ENCODE measurements around the gene CDC42BPB.
"Not testable (repeated sequence)": the region's sequence is repeated elsewhere in the genome, so short reads cannot be mapped to it uniquely, and the experiment has no call there.

The CDC42BPB gene

DNA sequence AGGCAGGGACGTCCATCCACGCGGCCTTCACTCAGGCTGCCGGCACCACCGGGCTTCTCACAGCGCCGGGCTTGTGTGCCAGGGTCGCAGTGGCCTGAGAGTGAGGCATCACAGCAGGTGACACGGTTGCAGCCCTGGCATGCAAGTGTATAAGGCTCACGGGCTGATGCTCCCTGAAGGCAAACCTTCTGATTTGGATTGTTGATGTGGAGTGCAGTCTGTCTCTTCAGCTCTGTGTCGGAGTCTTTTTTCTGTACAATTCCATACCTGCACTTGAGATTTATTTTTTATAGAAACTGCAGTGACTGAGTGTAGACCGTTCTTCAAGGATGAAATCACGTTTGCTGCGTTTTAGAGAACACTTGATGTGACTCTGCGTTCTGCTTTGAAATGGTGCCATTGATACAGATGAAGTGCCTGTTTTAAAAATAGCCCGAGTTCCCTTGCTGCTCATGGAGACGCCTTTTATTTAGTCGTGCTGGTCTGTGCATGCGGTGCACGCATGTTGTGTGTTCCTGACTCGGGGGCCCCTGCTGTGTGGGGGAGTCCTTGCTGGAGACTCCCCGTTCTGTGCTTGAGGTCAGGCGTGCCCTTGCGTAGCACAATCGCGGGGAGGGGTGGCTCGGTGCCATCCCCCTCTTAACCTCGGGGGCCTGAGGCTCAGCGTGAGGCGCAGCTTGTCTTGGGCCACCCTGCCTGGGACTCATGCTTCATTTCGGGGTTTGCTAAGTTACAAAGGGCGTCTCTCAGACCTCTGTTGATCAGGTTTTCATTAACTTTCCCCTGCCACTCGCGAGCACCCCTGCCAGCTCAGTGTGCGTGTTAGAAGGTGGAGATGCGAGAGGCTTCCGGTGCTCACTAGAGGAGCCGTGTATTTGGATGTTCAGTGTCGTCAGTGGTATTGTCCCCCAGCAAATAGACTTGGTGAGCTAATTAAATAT, 156.4 kb downstream of the CDC42BPB start:
- Histone ChIP-seq H3K27ac (ENCODE audit: low read length) (no peak overlapping the region), H3K4me3 (ENCODE audit: low read length) (no peak overlapping the region), H3K4me1 (ENCODE audit: control insufficient read depth, insufficient read depth, low read length) (no peaks in the 10 kb centered on the region), H3K36me3 (ENCODE audit: control insufficient read depth, insufficient read depth, low read length) (peaks cover 4% of the 10 kb centered on the region; the same call in 1 of the 2 replicates), H3K9me3 (ENCODE audit: control insufficient read depth, insufficient read depth, low read length) (no peaks in the 10 kb centered on the region), H3K27me3 (ENCODE audit: control insufficient read depth, insufficient read depth, low read length) (no peaks in the 10 kb centered on the region)
- DNase-seq (ENCODE audit: low read depth, low spot score) = no peak
- WGBS (ENCODE audit: insufficient coverage, insufficient read length) = no CpG with 5 or more reads among the region's 39 CpGs

DNA sequence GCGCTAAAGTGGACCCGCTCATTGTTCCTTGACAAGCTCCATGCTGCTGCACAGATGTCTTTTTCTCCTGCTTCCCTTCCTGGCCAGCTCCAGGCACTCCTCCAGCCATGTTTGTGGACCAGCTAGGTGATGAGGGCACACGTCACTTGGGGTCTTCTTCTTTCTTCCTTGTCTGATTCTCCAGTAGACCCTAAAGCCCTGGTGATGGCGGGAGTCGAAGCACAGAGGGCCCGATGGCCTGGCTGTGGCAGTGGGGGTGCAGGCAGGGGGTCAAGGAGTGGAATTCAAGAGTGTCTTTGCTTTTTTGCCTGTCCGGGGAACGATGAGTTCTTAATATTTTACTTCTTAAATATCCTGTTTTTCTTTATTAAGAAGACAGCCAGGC, 157.8 kb downstream of the CDC42BPB start:
- Histone ChIP-seq H3K4me1 (ENCODE audit: control insufficient read depth, insufficient read depth, low read length) (no peaks in the 10 kb centered on the region), H3K4me3 (ENCODE audit: low read length) (no peak overlapping the region), H3K36me3 (ENCODE audit: control insufficient read depth, insufficient read depth, low read length) (no peaks in the 10 kb centered on the region), H3K27me3 (ENCODE audit: control insufficient read depth, insufficient read depth, low read length) (no peaks in the 10 kb centered on the region), H3K9me3 (ENCODE audit: control insufficient read depth, insufficient read depth, low read length) (no peaks in the 10 kb centered on the region), H3K27ac (ENCODE audit: low read length) (no peak overlapping the region)
- WGBS (ENCODE audit: insufficient coverage, insufficient read length) = no CpG with 5 or more reads among the region's 8 CpGs
- DNase-seq (ENCODE audit: low read depth, low spot score) = no peak

DNA sequence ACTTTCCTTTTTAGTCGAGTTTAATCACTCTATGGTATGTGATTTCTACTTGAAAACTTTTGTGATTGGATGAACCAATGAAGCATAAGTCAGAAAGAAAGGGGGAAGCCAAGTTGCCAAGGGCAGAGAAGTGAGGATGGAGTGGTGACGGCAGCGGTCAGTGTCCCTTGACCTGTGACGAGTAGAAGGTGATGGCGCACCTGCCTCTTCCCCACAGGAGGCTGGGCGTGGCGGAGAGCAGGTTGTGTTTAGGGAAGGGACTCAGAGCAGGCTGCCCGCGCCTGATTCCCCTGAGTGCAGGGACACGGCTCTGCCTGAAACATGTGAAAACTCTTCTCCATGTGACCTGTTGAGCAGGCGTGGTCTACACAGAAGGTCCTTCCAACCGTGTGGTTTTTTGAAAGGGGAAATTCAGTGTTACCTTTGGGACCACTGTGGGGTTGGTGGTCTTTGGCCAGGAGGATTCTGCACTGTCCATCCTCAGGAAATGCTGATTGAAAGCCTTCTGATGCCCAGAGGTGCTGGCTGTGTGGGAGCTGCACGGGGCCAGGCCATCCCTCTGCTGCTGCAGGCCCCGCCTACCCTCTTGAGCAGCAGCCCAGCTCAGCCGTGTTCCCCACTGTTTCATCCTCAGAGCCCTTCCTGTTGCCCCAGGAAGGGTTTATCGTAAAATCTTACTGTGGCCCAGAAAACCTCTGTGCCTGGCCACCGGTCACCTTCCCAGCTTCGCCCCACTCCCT, 158.4 kb downstream of the CDC42BPB start:
- Histone ChIP-seq H3K27me3 (ENCODE audit: control insufficient read depth, insufficient read depth, low read length) (no peaks in the 10 kb centered on the region), H3K27ac (ENCODE audit: low read length) (no peak overlapping the region), H3K4me3 (ENCODE audit: low read length) (no peak overlapping the region), H3K36me3 (ENCODE audit: control insufficient read depth, insufficient read depth, low read length) (no peaks in the 10 kb centered on the region), H3K4me1 (ENCODE audit: control insufficient read depth, insufficient read depth, low read length) (no peaks in the 10 kb centered on the region), H3K9me3 (ENCODE audit: control insufficient read depth, insufficient read depth, low read length) (no peaks in the 10 kb centered on the region)
- WGBS (ENCODE audit: insufficient coverage, insufficient read length) = no CpG with 5 or more reads among the region's 18 CpGs
- DNase-seq (ENCODE audit: low read depth, low spot score) = no peak

DNA sequence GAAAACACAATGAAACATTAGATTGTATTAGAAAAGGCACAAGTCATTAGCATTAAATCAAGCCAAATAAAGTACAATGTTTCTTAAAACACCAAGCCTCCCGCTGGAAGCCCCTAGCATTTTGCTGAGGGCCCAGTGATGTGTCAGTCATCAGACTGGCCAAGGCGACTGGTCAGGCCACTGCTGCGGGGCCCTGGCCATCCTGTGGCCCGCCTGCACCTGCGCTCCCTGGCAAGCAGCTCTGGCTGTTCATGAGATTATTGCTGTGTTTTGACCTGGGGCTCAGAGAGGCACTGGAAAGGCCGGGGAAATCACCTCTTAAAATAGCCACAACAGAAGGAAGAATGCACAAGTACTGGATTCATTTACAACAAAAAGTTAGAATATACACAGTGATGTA, 159.1 kb downstream of the CDC42BPB start:
- Histone ChIP-seq H3K27ac (ENCODE audit: low read length) (no peak overlapping the region), H3K36me3 (ENCODE audit: control insufficient read depth, insufficient read depth, low read length) (no peaks in the 10 kb centered on the region), H3K4me1 (ENCODE audit: control insufficient read depth, insufficient read depth, low read length) (no peaks in the 10 kb centered on the region), H3K27me3 (ENCODE audit: control insufficient read depth, insufficient read depth, low read length) (no peaks in the 10 kb centered on the region), H3K9me3 (ENCODE audit: control insufficient read depth, insufficient read depth, low read length) (no peaks in the 10 kb centered on the region), H3K4me3 (ENCODE audit: low read length) (no peak overlapping the region)
- no peak for DNase-seq (ENCODE audit: low read depth, low spot score)
- no CpG with 5 or more reads among the region's 6 CpGs for WGBS (ENCODE audit: insufficient coverage, insufficient read length)

DNA sequence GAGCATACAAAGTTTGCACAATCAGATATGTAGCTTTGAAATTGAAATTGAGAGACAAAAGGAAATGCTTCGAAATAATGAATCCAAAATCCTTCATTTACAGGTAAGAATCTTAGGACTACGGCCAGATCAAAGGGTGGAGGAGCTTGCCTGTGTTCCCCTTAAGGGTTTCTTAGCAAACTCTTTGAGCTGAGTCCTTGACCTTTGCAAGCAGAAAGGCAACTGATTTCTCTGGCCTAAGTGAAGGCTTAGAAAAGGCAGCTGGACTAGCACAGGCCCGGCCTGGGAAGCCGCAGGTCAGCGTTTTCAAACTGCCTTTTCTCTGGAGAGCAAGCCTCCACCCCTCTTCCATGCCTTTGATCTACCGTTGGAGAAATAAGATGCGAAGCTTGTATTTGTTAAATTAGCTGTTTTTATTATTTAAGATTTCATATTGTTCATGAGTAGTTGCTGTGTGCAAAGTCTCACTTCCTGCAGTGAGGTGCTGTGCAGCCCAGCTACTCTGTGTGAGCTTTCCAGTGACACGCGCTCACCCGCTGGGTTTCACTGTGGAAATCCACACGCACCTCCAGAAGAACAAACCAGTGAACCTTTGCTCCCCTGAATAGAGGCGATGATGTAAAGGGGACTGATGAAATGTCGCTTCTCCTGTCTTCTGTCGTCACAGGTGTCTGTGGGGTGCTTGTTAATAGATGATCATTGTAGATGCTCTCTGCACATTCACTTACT, 159.9 kb downstream of the CDC42BPB start:
- no peak overlapping the region for H3K27ac ChIP-seq (ENCODE audit: low read length)
- WGBS (ENCODE audit: insufficient coverage, insufficient read length) = no CpG with 5 or more reads among the region's 14 CpGs
- H3K4me1 ChIP-seq (ENCODE audit: control insufficient read depth, insufficient read depth, low read length) = no peaks in the 10 kb centered on the region
- no peaks in the 10 kb centered on the region for H3K9me3 ChIP-seq (ENCODE audit: control insufficient read depth, insufficient read depth, low read length)
- H3K27me3 ChIP-seq (ENCODE audit: control insufficient read depth, insufficient read depth, low read length) = no peaks in the 10 kb centered on the region
- no peaks in the 10 kb centered on the region for H3K36me3 ChIP-seq (ENCODE audit: control insufficient read depth, insufficient read depth, low read length)
- DNase-seq (ENCODE audit: low read depth, low spot score) = no peak
- no peak overlapping the region for H3K4me3 ChIP-seq (ENCODE audit: low read length)

DNA sequence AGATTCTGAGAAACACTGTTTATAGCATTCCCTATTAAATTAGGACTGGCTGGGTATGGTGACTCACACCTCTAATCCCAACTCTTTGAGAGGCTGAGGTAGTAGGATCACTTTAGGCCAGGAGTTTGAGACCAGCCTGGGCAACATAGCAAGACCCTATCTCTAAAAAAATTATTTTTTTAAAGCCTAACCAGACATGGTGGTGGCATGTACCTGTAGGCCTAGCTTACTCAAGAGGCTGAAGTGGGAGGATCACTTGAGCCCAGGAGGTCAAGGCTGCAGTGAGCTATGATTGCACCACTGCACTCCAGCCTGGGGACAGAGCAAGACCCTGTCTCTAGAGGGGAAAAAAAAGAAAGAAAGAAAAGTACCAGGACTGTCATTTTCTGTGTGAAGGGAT, 160.6 kb downstream of the CDC42BPB start:
- H3K36me3 ChIP-seq (ENCODE audit: control insufficient read depth, insufficient read depth, low read length); H3K9me3 ChIP-seq (ENCODE audit: control insufficient read depth, insufficient read depth, low read length); H3K4me3 ChIP-seq (ENCODE audit: low read length); H3K27me3 ChIP-seq (ENCODE audit: control insufficient read depth, insufficient read depth, low read length); H3K4me1 ChIP-seq (ENCODE audit: control insufficient read depth, insufficient read depth, low read length); DNase-seq (ENCODE audit: low read depth, low spot score); H3K27ac ChIP-seq (ENCODE audit: low read length): not testable (repeated sequence)

DNA sequence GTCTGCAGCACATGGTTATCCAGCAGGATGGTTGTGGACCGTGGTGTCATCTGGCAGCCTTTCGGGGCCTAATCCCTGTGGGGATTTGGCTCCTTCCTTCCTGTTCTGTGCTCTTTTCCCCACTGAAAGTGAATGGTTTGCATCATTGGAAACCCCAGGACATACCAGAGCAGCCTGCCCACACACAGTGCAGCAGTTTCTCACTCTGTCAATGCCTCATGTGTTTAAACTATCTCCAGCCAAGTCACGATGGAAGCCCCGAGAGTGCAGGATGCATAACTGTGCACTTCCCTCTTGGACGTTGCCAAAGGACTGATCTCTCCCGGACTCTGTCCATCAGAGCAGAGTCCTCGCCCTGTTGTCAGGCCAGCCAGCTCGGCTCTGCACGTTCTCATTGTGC, 163.9 kb downstream of the CDC42BPB start:
- no peaks in the 10 kb centered on the region for H3K4me1 ChIP-seq (ENCODE audit: control insufficient read depth, insufficient read depth, low read length)
- no peaks in the 10 kb centered on the region for H3K27me3 ChIP-seq (ENCODE audit: control insufficient read depth, insufficient read depth, low read length)
- WGBS (ENCODE audit: insufficient coverage, insufficient read length) = no CpG with 5 or more reads among the region's 9 CpGs
- no peaks in the 10 kb centered on the region for H3K9me3 ChIP-seq (ENCODE audit: control insufficient read depth, insufficient read depth, low read length)
- no peak for DNase-seq (ENCODE audit: low read depth, low spot score)
- H3K27ac ChIP-seq (ENCODE audit: low read length) = no peak overlapping the region
- no peak overlapping the region for H3K4me3 ChIP-seq (ENCODE audit: low read length)
- no peaks in the 10 kb centered on the region for H3K36me3 ChIP-seq (ENCODE audit: control insufficient read depth, insufficient read depth, low read length)

DNA sequence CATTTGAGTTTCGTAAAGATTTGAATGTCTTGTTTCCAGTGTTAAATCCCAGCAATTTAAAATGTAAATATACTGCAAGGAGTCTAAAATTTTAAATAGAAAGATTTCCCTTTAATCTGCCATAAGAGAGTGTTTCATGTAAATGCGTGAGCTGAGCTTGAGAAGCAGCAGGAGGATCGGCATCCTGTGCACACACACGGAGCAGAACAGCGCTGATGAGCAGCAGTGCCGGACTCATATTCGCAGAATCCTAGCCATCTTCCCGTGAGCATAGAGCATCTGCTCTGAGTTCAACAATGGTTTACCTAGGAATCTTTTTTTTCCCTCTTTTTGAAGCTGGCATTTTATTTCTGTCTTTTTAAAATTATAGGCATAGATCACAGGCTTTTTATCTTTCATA, 164.7 kb downstream of the CDC42BPB start:
- WGBS (ENCODE audit: insufficient coverage, insufficient read length) = no CpG with 5 or more reads among the region's 8 CpGs
- no peaks in the 10 kb centered on the region for H3K4me1 ChIP-seq (ENCODE audit: control insufficient read depth, insufficient read depth, low read length)
- no peaks in the 10 kb centered on the region for H3K27me3 ChIP-seq (ENCODE audit: control insufficient read depth, insufficient read depth, low read length)
- DNase-seq (ENCODE audit: low read depth, low spot score) = no peak
- H3K4me3 ChIP-seq (ENCODE audit: low read length) = no peak overlapping the region
- H3K9me3 ChIP-seq (ENCODE audit: control insufficient read depth, insufficient read depth, low read length) = no peaks in the 10 kb centered on the region
- no peak overlapping the region for H3K27ac ChIP-seq (ENCODE audit: low read length)
- no peaks in the 10 kb centered on the region for H3K36me3 ChIP-seq (ENCODE audit: control insufficient read depth, insufficient read depth, low read length)

DNA sequence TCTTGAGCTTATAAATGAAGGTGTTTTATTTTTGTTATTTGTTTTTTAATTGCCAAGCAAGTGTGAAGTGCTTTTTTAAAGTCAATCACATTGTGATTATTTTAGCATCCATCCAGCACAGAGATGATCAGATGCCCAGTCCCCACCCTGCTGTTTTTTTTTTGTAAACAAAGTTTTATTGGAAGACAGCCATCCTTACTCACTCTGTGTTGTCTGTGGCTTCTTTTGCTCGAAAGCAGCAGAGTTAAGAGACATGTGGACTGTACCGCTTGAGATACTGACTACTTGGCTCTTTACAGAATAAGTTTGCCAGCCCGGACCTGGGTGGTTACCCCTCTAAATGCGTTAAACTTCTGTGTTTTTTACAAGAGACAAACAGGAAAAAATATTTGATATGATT, 165.8 kb downstream of the CDC42BPB start:
- H3K27me3 ChIP-seq (ENCODE audit: control insufficient read depth, insufficient read depth, low read length) = no peaks in the 10 kb centered on the region
- no peaks in the 10 kb centered on the region for H3K9me3 ChIP-seq (ENCODE audit: control insufficient read depth, insufficient read depth, low read length)
- H3K4me3 ChIP-seq (ENCODE audit: low read length) = no peak overlapping the region
- no CpG with 5 or more reads among the region's 4 CpGs for WGBS (ENCODE audit: insufficient coverage, insufficient read length)
- no peaks in the 10 kb centered on the region for H3K4me1 ChIP-seq (ENCODE audit: control insufficient read depth, insufficient read depth, low read length)
- no peaks in the 10 kb centered on the region for H3K36me3 ChIP-seq (ENCODE audit: control insufficient read depth, insufficient read depth, low read length)
- H3K27ac ChIP-seq (ENCODE audit: low read length) = no peak overlapping the region
- DNase-seq (ENCODE audit: low read depth, low spot score) = no peak

DNA sequence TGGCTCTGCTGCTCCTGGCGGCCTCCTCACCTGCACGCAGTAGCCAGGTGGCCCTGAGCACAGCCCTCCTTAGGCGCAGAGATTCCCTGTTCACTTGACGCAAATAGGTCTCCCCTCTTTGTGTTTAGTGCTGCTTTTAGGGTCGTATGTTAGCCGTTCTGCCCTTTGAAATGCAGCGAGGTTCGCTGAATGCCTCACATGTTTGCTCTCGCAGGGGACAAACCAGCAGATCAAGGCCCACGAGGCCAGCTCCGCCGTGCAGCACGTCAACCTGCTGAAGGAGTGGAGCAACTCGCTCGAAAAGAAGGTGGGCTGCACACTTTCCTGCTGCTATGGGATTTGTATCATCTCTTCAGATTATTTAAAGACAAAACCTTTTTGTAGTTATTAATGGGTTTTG, 166.2 kb downstream of the CDC42BPB start:
- Histone ChIP-seq H3K27me3 (ENCODE audit: control insufficient read depth, insufficient read depth, low read length) (no peaks in the 10 kb centered on the region), H3K4me3 (ENCODE audit: low read length) (no peak overlapping the region), H3K27ac (ENCODE audit: low read length) (no peak overlapping the region), H3K4me1 (ENCODE audit: control insufficient read depth, insufficient read depth, low read length) (no peaks in the 10 kb centered on the region), H3K9me3 (ENCODE audit: control insufficient read depth, insufficient read depth, low read length) (no peaks in the 10 kb centered on the region), H3K36me3 (ENCODE audit: control insufficient read depth, insufficient read depth, low read length) (no peaks in the 10 kb centered on the region)
- WGBS (ENCODE audit: insufficient coverage, insufficient read length) = no CpG with 5 or more reads among the region's 15 CpGs
- DNase-seq (ENCODE audit: low read depth, low spot score) = no peak
